MCF 10A (cell line): ENCODE results near the gene RSAD2. TPM values are rescaled to one million over a fixed set of nuclear protein-coding genes. Genes with fewer than 3 reads are reported as not detected.

Source experiments
- BruUV-seq: library from RNA; stranded (reverse); fragments of 400-500 nt; replicated peaks from 2 replicates; lab custom pipeline; 2021; lab: Mats Ljungman, UMichigan
- CTCF ChIA-PET: fragments of 300-600 bp; sonication (Branson Sonifier 250); formaldehyde crosslinking; extraction: SDS; loops from one replicate; lab custom pipeline; 2021; ENCODE audit warnings: antibody characterized with exemption, inconsistent platforms; lab: Yijun Ruan, JAX
- POLR2A ChIA-PET: fragments of 300-600, 350-650 bp; sonication (Branson Sonifier 250); formaldehyde crosslinking; extraction: SDS; loops from one replicate; lab custom pipeline; 2020; ENCODE audit warnings: antibody characterized with exemption, inconsistent platforms; lab: Yijun Ruan, JAX
- DNase-seq: peaks from one replicate; pipeline ENCODE4 v3.0.0-alpha.2; 2018; ENCODE audit not compliant: unreplicated experiment
- H3K27ac Mint-ChIP-seq: one replicate; pipeline ENCODE4 v1.8.0; 2022; ENCODE audit warnings: mild to moderate bottlenecking, low read depth, mixed read lengths; ENCODE audit not compliant: unreplicated experiment
- H3K27me3 Mint-ChIP-seq: one replicate; pipeline ENCODE4 v1.8.0; 2022; ENCODE audit warnings: mixed read lengths; ENCODE audit not compliant: insufficient read depth, unreplicated experiment
- H3K36me3 Mint-ChIP-seq: one replicate; pipeline ENCODE4 v1.8.0; 2022; ENCODE audit warnings: mild to moderate bottlenecking, moderate library complexity, mixed read lengths; ENCODE audit not compliant: insufficient read depth, unreplicated experiment
- H3K4me1 Mint-ChIP-seq: one replicate; pipeline ENCODE4 v1.8.0; 2022; ENCODE audit warnings: mixed read lengths; ENCODE audit not compliant: insufficient read depth, unreplicated experiment
- H3K4me3 Mint-ChIP-seq: one replicate; pipeline ENCODE4 v1.8.0; 2022; ENCODE audit warnings: mild to moderate bottlenecking, moderate library complexity, mixed read lengths; ENCODE audit not compliant: unreplicated experiment
- H3K9me3 Mint-ChIP-seq: one replicate; pipeline ENCODE4 v1.8.0; 2022; ENCODE audit warnings: mixed read lengths; ENCODE audit not compliant: unreplicated experiment
- CTCF ChIP-seq: fragments of 200-600 bp; IDR thresholded peaks from one replicate; pipeline ENCODE4 v1.8.0; 2022; ENCODE audit warnings: antibody characterized with exemption, mild to moderate bottlenecking; ENCODE audit not compliant: unreplicated experiment
- intact Hi-C: fragments of 100-400 bp; cut with micrococcal nuclease; formaldehyde crosslinking; loops from 2 replicates; pipeline ENCODE4 v1.14.1; 2022
- total RNA-seq: library from RNA; stranded (reverse); gene quantifications from 2 replicates; pipeline ENCODE4 v1.2.3, GENCODE V29; 2022

RSAD2 gene
- total RNA-seq, 1 experiment from 2014 or later, result 0.09 TPM

- no peak for DNase-seq
- Mint-ChIP-seq H3K27ac (no peak overlapping the region), H3K4me3 (no peak overlapping the region), H3K4me1 (no peaks in the 10 kb centered on the region), H3K36me3 (no peaks in the 10 kb centered on the region), H3K27me3 (peaks cover 53% of the 10 kb centered on the region), H3K9me3 (no peaks in the 10 kb centered on the region)
- TF ChIP-seq CTCF, result no peak
- POLR2A ChIA-PET, result no interaction called here
- intact Hi-C loops, result no loop called here
- BruUV-seq, result no TSS peak
- CTCF ChIA-PET, result no interaction called here
These were observed 63.9 kb downstream of the RSAD2 start for GRCh38 chr2:6941299-6942046.

- TF ChIP-seq CTCF, result no peak
- ChIA-PET POLR2A (interaction anchor here (0.7 kb wide), 1 partner anchor 91 kb away, joined by 3 read pairs; no protein-coding TSS in a partner anchor), CTCF (no interaction called here)
- no peaks in the 10 kb centered on the region for H3K4me1 Mint-ChIP-seq
- H3K27ac Mint-ChIP-seq, result no peak overlapping the region
- intact Hi-C loops, result no loop called here
- H3K4me3 Mint-ChIP-seq, result no peak overlapping the region
- H3K27me3 Mint-ChIP-seq, result peaks cover 53% of the 10 kb centered on the region
- no TSS peak for BruUV-seq
- no peak for DNase-seq
- H3K9me3 Mint-ChIP-seq, result no peaks in the 10 kb centered on the region
- no peaks in the 10 kb centered on the region for H3K36me3 Mint-ChIP-seq
These were observed 65.3 kb downstream of the RSAD2 start for GRCh38 chr2:6942848-6943247.

GRCh38 chr2:6943523-6943922 lies 65.9 kb downstream of the RSAD2 start:
- intact Hi-C loops, result no loop called here
- POLR2A ChIA-PET, result no interaction called here
- BruUV-seq, result no TSS peak
- Mint-ChIP-seq H3K9me3 (no peaks in the 10 kb centered on the region), H3K27me3 (peaks cover 58% of the 10 kb centered on the region), H3K4me3 (no peak overlapping the region), H3K27ac (no peak overlapping the region), H3K36me3 (no peaks in the 10 kb centered on the region), H3K4me1 (no peaks in the 10 kb centered on the region)
- CTCF ChIA-PET, result interaction anchor here (0.6 kb wide), 1 partner anchor 8 kb away, joined by 3 read pairs; no protein-coding TSS in a partner anchor
- no peak for DNase-seq
- no peak for TF ChIP-seq CTCF

- intact Hi-C loops, result no loop called here
- Mint-ChIP-seq H3K27me3 (peaks cover 62% of the 10 kb centered on the region), H3K4me3 (no peak overlapping the region), H3K27ac (no peak overlapping the region), H3K36me3 (no peaks in the 10 kb centered on the region), H3K9me3 (no peaks in the 10 kb centered on the region), H3K4me1 (no peaks in the 10 kb centered on the region)
- no peak for TF ChIP-seq CTCF
- ChIA-PET POLR2A (no interaction called here), CTCF (interaction anchor here (0.6 kb wide), 1 partner anchor 8 kb away, joined by 3 read pairs; no protein-coding TSS in a partner anchor)
- no peak for DNase-seq
- BruUV-seq, result no TSS peak
These were observed 66.4 kb downstream of the RSAD2 start for GRCh38 chr2:6943971-6944370.
